Hepatocyte (in vitro differentiated cells): ENCODE measurements around the gene ZNF641. TPM values are rescaled to one million over a fixed set of nuclear protein-coding genes. Genes with fewer than 3 reads are reported as not detected.

Experiments used
- DNase-seq: peaks from one replicate; pipeline ENCODE4 v3.0.0-alpha.2; 2016; ENCODE audit warnings: low spot score
- H2AFZ ChIP-seq: fragments of 200-600 bp; sonication (generic); 2 replicates; pipeline ENCODE4 v1.6.0; 2016; ENCODE audit warnings: antibody characterized with exemption, mild to moderate bottlenecking
- H3K27ac ChIP-seq: fragments of 200-600 bp; sonication (generic); 2 replicates; pipeline ENCODE4 v1.5.1; 2016; ENCODE audit warnings: mild to moderate bottlenecking
- H3K27me3 ChIP-seq: fragments of 200-600 bp; sonication (generic); 2 replicates; pipeline ENCODE4 v1.6.1; 2016
- H3K36me3 ChIP-seq: fragments of 200-600 bp; sonication (generic); replicated peaks from 2 replicates; pipeline ENCODE4 v1.5.1; 2016; ENCODE audit warnings: low read depth; ENCODE audit not compliant: insufficient read depth
- H3K4me1 ChIP-seq: fragments of 200-600 bp; sonication (generic); 2 replicates; pipeline ENCODE4 v1.5.1; 2016; ENCODE audit warnings: mild to moderate bottlenecking, moderate library complexity; ENCODE audit not compliant: insufficient read depth
- H3K4me2 ChIP-seq: fragments of 200-600 bp; sonication (generic); 2 replicates; pipeline ENCODE4 v1.6.0; 2016
- H3K4me3 ChIP-seq: fragments of 200-600 bp; sonication (generic); 2 replicates; pipeline ENCODE4 v1.5.1; 2016; ENCODE audit warnings: mild to moderate bottlenecking
- H3K79me2 ChIP-seq: fragments of 200-600 bp; sonication (generic); 2 replicates; pipeline ENCODE4 v1.6.0; 2017; ENCODE audit warnings: mild to moderate bottlenecking
- H3K9me2 ChIP-seq: fragments of 200-600 bp; sonication (generic); replicated peaks from 2 replicates; pipeline ENCODE4 v1.6.0; 2017; ENCODE audit warnings: mild to moderate bottlenecking; ENCODE audit not compliant: insufficient read depth
- H3K9me3 ChIP-seq: fragments of 200-600 bp; sonication (generic); 2 replicates; pipeline ENCODE4 v1.5.1; 2016; ENCODE audit warnings: low read depth, mild to moderate bottlenecking
- H4K20me1 ChIP-seq: fragments of 200-600 bp; sonication (generic); 2 replicates; pipeline ENCODE4 v1.6.0; 2016; ENCODE audit warnings: mild to moderate bottlenecking; ENCODE audit not compliant: insufficient read depth, poor library complexity, severe bottlenecking
- CTCF ChIP-seq: fragments of 200-600 bp; sonication (generic); IDR thresholded peaks from 2 replicates; pipeline ENCODE4 v1.5.1; 2016; ENCODE audit warnings: antibody characterized with exemption, mild to moderate bottlenecking; ENCODE audit not compliant: poor library complexity
- EZH2 ChIP-seq: fragments of 200-600 bp; sonication (generic); IDR thresholded peaks from 2 replicates; pipeline ENCODE4 v1.6.1; 2016; ENCODE audit warnings: antibody characterized with exemption, mild to moderate bottlenecking, borderline replicate concordance
- EZH2phosphoT487 ChIP-seq: fragments of 200-600 bp; sonication (generic); IDR thresholded peaks from one replicate; pipeline ENCODE4 v1.6.1; 2018; ENCODE audit warnings: antibody characterized with exemption, mild to moderate bottlenecking, low read depth, moderate library complexity; ENCODE audit not compliant: unreplicated experiment, severe bottlenecking
- WGBS: methylation state at CpG from one replicate; pipeline ENCODE4 v1.1.6; 2016; ENCODE audit warnings: low lambda C conversion rate; ENCODE audit errors: missing lambda C conversion rate; 5-methylcytosine and 5-hydroxymethylcytosine counted together
- polyA plus RNA-seq: library from polyadenylated mRNA; unstranded; fragments of >200 nt; fragmentation: Nextera tagmentation; extraction: Ambion mirVana; gene quantifications from 2 replicates; pipeline ENCODE4 v1.2.1, GENCODE V29; 2016
- total RNA-seq: library from RNA; depleted of rRNA; stranded (reverse); fragments of >200 nt; gene quantifications from 2 replicates; pipeline ENCODE4 v1.2.3, GENCODE V29; 2014

The ZNF641 gene
- total and polyA plus RNA-seq, 2 experiments from 2014 or later: 15.5 to 37.2 TPM

GRCh38 chr12:48342980-48343379 lies 7.7 kb downstream of the ZNF641 start:
- Histone ChIP-seq H2AFZ (no peak overlapping the region), H3K4me3 (no peak overlapping the region), H3K27me3 (no peaks in the 10 kb centered on the region), H3K27ac (no peak overlapping the region), H3K4me1 (no peaks in the 10 kb centered on the region), H3K36me3 (no peaks in the 10 kb centered on the region), H3K9me3 (no peaks in the 10 kb centered on the region), H3K79me2 (no peaks in the 10 kb centered on the region), H3K4me2 (no peak overlapping the region), H3K9me2 (no peaks in the 10 kb centered on the region), H4K20me1 (no peaks in the 10 kb centered on the region)
- TF ChIP-seq EZH2 (no peak), EZH2phosphoT487 (no peak), CTCF (no peak)
- 95% methylated on average over 8 of the region's 8 CpGs for WGBS
- no peak for DNase-seq

- Histone ChIP-seq H4K20me1 (no peaks in the 10 kb centered on the region), H3K9me3 (no peaks in the 10 kb centered on the region), H3K79me2 (no peaks in the 10 kb centered on the region), H3K4me1 (no peaks in the 10 kb centered on the region), H3K27ac (no peak overlapping the region), H2AFZ (no peak overlapping the region), H3K4me3 (no peak overlapping the region), H3K36me3 (no peaks in the 10 kb centered on the region), H3K27me3 (no peaks in the 10 kb centered on the region), H3K9me2 (no peaks in the 10 kb centered on the region), H3K4me2 (no peak overlapping the region)
- TF ChIP-seq EZH2 (no peak), CTCF (no peak), EZH2phosphoT487 (no peak)
- WGBS: 85% methylated on average over 2 of the region's 2 CpGs
- DNase-seq: no peak
Observed at GRCh38 chr12:48340943-48341342, 9.8 kb downstream of the ZNF641 start.

GRCh38 chr12:48339442-48340117 lies 11.1 kb downstream of the ZNF641 start:
- H3K4me2 ChIP-seq: no peak overlapping the region
- H4K20me1 ChIP-seq: no peaks in the 10 kb centered on the region
- no peaks in the 10 kb centered on the region for H3K4me1 ChIP-seq
- TF ChIP-seq CTCF (no peak), EZH2 (no peak), EZH2phosphoT487 (no peak)
- H3K27me3 ChIP-seq: no peaks in the 10 kb centered on the region
- no peaks in the 10 kb centered on the region for H3K36me3 ChIP-seq
- H3K4me3 ChIP-seq: no peak overlapping the region
- no peak overlapping the region for H2AFZ ChIP-seq
- WGBS: 95% methylated on average over 3 of the region's 3 CpGs
- H3K79me2 ChIP-seq: no peaks in the 10 kb centered on the region
- H3K27ac ChIP-seq: no peak overlapping the region
- no peak for DNase-seq
- no peaks in the 10 kb centered on the region for H3K9me3 ChIP-seq
- no peaks in the 10 kb centered on the region for H3K9me2 ChIP-seq

- Histone ChIP-seq H3K9me3 (no peaks in the 10 kb centered on the region), H3K4me1 (no peaks in the 10 kb centered on the region), H3K27me3 (no peaks in the 10 kb centered on the region), H3K27ac (no peak overlapping the region), H2AFZ (no peak overlapping the region), H3K9me2 (no peaks in the 10 kb centered on the region), H4K20me1 (no peaks in the 10 kb centered on the region), H3K4me2 (no peak overlapping the region), H3K4me3 (no peak overlapping the region), H3K79me2 (no peaks in the 10 kb centered on the region), H3K36me3 (no peaks in the 10 kb centered on the region)
- no peak for DNase-seq
- TF ChIP-seq EZH2 (no peak), CTCF (peak; percentile 27)
- WGBS: 57% methylated on average over 4 of the region's 4 CpGs
Observed at GRCh38 chr12:48336564-48336963, 14.2 kb downstream of the ZNF641 start.
